K562 (cell line): Measurements from ENCODE around the gene GFAP. TPM values are rescaled to one million over a fixed set of nuclear protein-coding genes. Genes with fewer than 3 reads are reported as not detected.

Experiments
- ATAC-seq: fragments of 200-7000 bp; cut with Tn5 transposase; 3 replicates; pipeline ENCODE4 v1.9.1; 2020; ENCODE audit warnings: moderate library complexity
- BruUV-seq: library from RNA; stranded (reverse); fragments of 400-500 nt; replicated peaks from 2 replicates; lab custom pipeline; 2021; lab: Mats Ljungman, UMichigan
- CTCF ChIA-PET: fragments of 300-600 bp; formaldehyde crosslinking; extraction: SDS; loops from one replicate; lab custom pipeline; 2021; ENCODE audit warnings: low intra/inter-chr PET ratio; lab: Yijun Ruan, JAX
- POLR2A ChIA-PET: fragments of 300-600, 350-650 bp; sonication (Branson Sonifier 250); formaldehyde crosslinking; extraction: SDS; loops from one replicate; lab custom pipeline; 2021; ENCODE audit warnings: antibody characterized with exemption, inconsistent platforms; lab: Yijun Ruan, JAX
- DNase-seq, 4 experiments: peaks; one replicate each; pipeline versions ENCODE4 v3.0.0 to v3.0.0-alpha.2; 2011 to 2018; ENCODE audit warnings: low spot score in 3 of 4, mixed read lengths in 3 of 4; ENCODE audit errors: extremely low read depth in 1 of 4
- FAIRE-seq: peaks from 2 replicates; lab custom pipeline; 2011; peaks lifted over from hg19 to GRCh38; lab: Jason Lieb, UNC
- H2AFZ ChIP-seq: 2 replicates; pipeline ENCODE4 v1.6.0; 2011; ENCODE audit warnings: low read depth, low read length, control low read depth, inconsistent platforms
- H3K27ac ChIP-seq: fragments of 200-600 bp; 3 replicates; pipeline ENCODE4 v1.8.0; 2011; ENCODE audit warnings: low read depth, mild to moderate bottlenecking, control low read depth, inconsistent platforms, low read length, moderate library complexity, mixed read lengths; ENCODE audit errors: extremely low read depth
- H3K27me3 ChIP-seq, 2 experiments: fragments of 300-600 bp in 1 of 2; 2 replicates in 1 of 2; 3 replicates in 1 of 2; pipeline versions ENCODE4 v1.6.0 to v1.8.0; 2011; ENCODE audit warnings: inconsistent platforms in 2 of 2, low read length in 2 of 2, mild to moderate bottlenecking in 1 of 2, mixed read lengths in 1 of 2, moderate library complexity in 1 of 2; ENCODE audit not compliant: control insufficient read depth in 2 of 2, insufficient read depth in 2 of 2
- H3K36me3 ChIP-seq: fragments of 300-600 bp; 3 replicates; pipeline ENCODE4 v1.8.0; 2011; ENCODE audit warnings: mild to moderate bottlenecking, low read length, inconsistent platforms; ENCODE audit not compliant: control insufficient read depth, insufficient read depth
- H3K4me1 ChIP-seq, 2 experiments: fragments of 200-600 bp in 1 of 2; replicated peaks in 1 of 2; 2 replicates in 1 of 2; 3 replicates in 1 of 2; pipeline versions ENCODE4 v1.5.1 to v1.8.0; 2011; ENCODE audit warnings: inconsistent platforms in 2 of 2, low read length in 2 of 2, mild to moderate bottlenecking in 1 of 2, mixed read lengths in 1 of 2, moderate library complexity in 1 of 2; ENCODE audit not compliant: control insufficient read depth in 2 of 2, insufficient read depth in 2 of 2
- H3K4me2 ChIP-seq: 2 replicates; pipeline ENCODE4 v1.6.1; 2011; ENCODE audit warnings: low read length, control low read depth, inconsistent platforms, mixed read lengths; ENCODE audit not compliant: insufficient read depth
- H3K4me3 ChIP-seq: fragments of 200-600 bp; sonication (generic), shearing (Covaris generic); 2 replicates; pipeline ENCODE4 v1.5.1; 2016; ENCODE audit warnings: control low read depth, inconsistent platforms
- H3K79me2 ChIP-seq: fragments of 200-600 bp; 3 replicates; pipeline ENCODE4 v1.8.0; 2011; ENCODE audit warnings: low read length, inconsistent platforms; ENCODE audit not compliant: control insufficient read depth, insufficient read depth
- H3K9ac ChIP-seq, 2 experiments: 2 replicates each; pipeline versions ENCODE4 v1.6.0 to v1.6.1; 2011; ENCODE audit warnings: low read depth in 2 of 2, low read length in 2 of 2, control low read depth in 1 of 2, inconsistent platforms in 1 of 2, mild to moderate bottlenecking in 1 of 2, mixed read lengths in 1 of 2; ENCODE audit not compliant: insufficient read depth in 1 of 2
- H3K9me1 ChIP-seq: one replicate; pipeline ENCODE4 v1.6.0; 2011; ENCODE audit warnings: inconsistent platforms, mild to moderate bottlenecking, low read length, moderate library complexity; ENCODE audit not compliant: control insufficient read depth, insufficient read depth
- H3K9me3 ChIP-seq: replicated peaks from 2 replicates; pipeline ENCODE4 v1.5.1; 2011; ENCODE audit warnings: low read depth, low read length, inconsistent platforms; ENCODE audit not compliant: control insufficient read depth, insufficient read depth
- H4K20me1 ChIP-seq: replicated peaks from 2 replicates; pipeline ENCODE4 v1.6.1; 2011; ENCODE audit warnings: low read length, inconsistent platforms, mixed read lengths; ENCODE audit not compliant: control insufficient read depth, insufficient read depth
- CBX3 ChIP-seq, 2 experiments: IDR thresholded peaks; 1 replicate in 1 of 2; 2 replicates in 1 of 2; pipeline ENCODE4 v1.6.1; 2012; ENCODE audit warnings: inconsistent platforms in 2 of 2, low read length in 2 of 2, borderline replicate concordance in 1 of 2, control low read depth in 1 of 2
- CC2D1A ChIP-seq: fragments of 450-650 bp; IDR thresholded peaks from 2 replicates; pipeline ENCODE4 v1.6.1; 2017; ENCODE audit warnings: mild to moderate bottlenecking
- GABPB1 ChIP-seq: sonication (generic); formaldehyde crosslinking; IDR thresholded peaks from 2 replicates; pipeline ENCODE4 v1.8.0; 2022; ENCODE audit warnings: mild to moderate bottlenecking, missing genetic modification reagents
- HCFC1 ChIP-seq: IDR thresholded peaks from 2 replicates; pipeline ENCODE4 v1.6.1; 2012; ENCODE audit warnings: low read depth, low read length, improper control_type of control experiment
- HMGN3 ChIP-seq: IDR thresholded peaks from 2 replicates; pipeline ENCODE4 v1.6.1; 2011; ENCODE audit warnings: borderline replicate concordance, low read depth, mild to moderate bottlenecking, mixed read lengths, low read length; ENCODE audit not compliant: insufficient read length; ENCODE audit errors: extremely low read depth
- JUND ChIP-seq, 2 experiments: IDR thresholded peaks; 2 replicates in 1 of 2; 3 replicates in 1 of 2; pipeline ENCODE4 v1.6.1; 2011; ENCODE audit warnings: borderline replicate concordance in 2 of 2, low read depth in 2 of 2, low read length in 2 of 2, improper control_type of control experiment in 1 of 2, missing biosample characterization in 1 of 2, missing genetic modification characterization in 1 of 2, missing genetic modification reagents in 1 of 2
- LCOR ChIP-seq: sonication (generic); formaldehyde crosslinking; IDR thresholded peaks from 2 replicates; pipeline ENCODE4 v1.8.0; 2022; ENCODE audit warnings: mild to moderate bottlenecking, missing genetic modification reagents
- NRF1 ChIP-seq, 2 experiments: fragments of 450-650 bp; IDR thresholded peaks in 1 of 2; conservative IDR thresholded peaks in 1 of 2; 2 replicates each; pipeline ENCODE4 v1.6.1; 2014; ENCODE audit warnings: mild to moderate bottlenecking in 2 of 2
- PHTF2 ChIP-seq: fragments of 250-450 bp; sonication (Bioruptor Pico); IDR thresholded peaks from 2 replicates; pipeline ENCODE4 v1.5.0; 2021; ENCODE audit warnings: mild to moderate bottlenecking
- WGBS: fragments of 100-300 bp; shearing (Covaris generic); methylation state at CpG from one replicate; pipeline ENCODE4 v1.1.6; 2016; ENCODE audit warnings: low coverage, mixed read lengths; ENCODE audit not compliant: insufficient coverage; ENCODE audit errors: missing lambda C conversion rate; 5-methylcytosine and 5-hydroxymethylcytosine counted together
- in situ Hi-C: fragments of 300-500 bp; cut with MboI; formaldehyde crosslinking; loops from 4 replicates; pipeline ENCODE4 v1.15.0; 2018; ENCODE audit warnings: inconsistent platforms, mixed read lengths
- intact Hi-C: fragments of 100-400 bp; cut with micrococcal nuclease; formaldehyde crosslinking; loops from 2 replicates; pipeline ENCODE4 v1.14.2; 2022
- polyA plus RNA-seq, 8 experiments: library from polyadenylated mRNA; depleted of rRNA in 4 of 8; stranded (reverse) in 5 of 8; unstranded in 3 of 8; fragments of >200 nt; fragmentation: Nextera tagmentation in 2 of 8; fragmentation: Illumina TruSeq in 1 of 8; extraction: Ambion mirVana in 2 of 8; extraction: Trizol in 1 of 8; gene quantifications; 2 replicates each; pipeline versions ENCODE4 v1.2.1 to v1.2.3, GENCODE V29; 2011 to 2014; ENCODE audit warnings: inconsistent platforms in 1 of 8, missing spikeins in 1 of 8
- total RNA-seq, 7 experiments: library from RNA; depleted of rRNA in 6 of 7; stranded (reverse); fragments of >200 nt in 6 of 7; fragmentation: Illumina TruSeq in 2 of 7; extraction: Trizol in 2 of 7; gene quantifications; 2 replicates each; pipeline versions ENCODE4 v1.2.1 to v1.2.3, GENCODE V29; 2011 to 2021; ENCODE audit warnings: low replicate concordance in 1 of 7
- TF ChIP-seq, protein P1 (sequence below), 2 experiments: IDR thresholded peaks; 2 replicates each; pipeline ENCODE4 v1.6.1; 2012; ENCODE audit warnings: improper control_type of control experiment in 2 of 2, low read depth in 2 of 2, low read length in 2 of 2, borderline replicate concordance in 1 of 2
- TF ChIP-seq, protein P2 (sequence below): fragments of 450-650 bp; IDR thresholded peaks from 2 replicates; pipeline ENCODE4 v1.6.1; 2018; ENCODE audit not compliant: partially characterized antibody
- TF ChIP-seq, protein P3 (sequence below): IDR thresholded peaks from 2 replicates; pipeline ENCODE4 v1.6.1; 2011; ENCODE audit not compliant: insufficient read length; ENCODE audit errors: extremely low read depth

GFAP gene
- total and polyA plus RNA-seq, 9 of the 15 experiments (the other 6 are each of a cell fraction or from before 2014, with no cell fraction given), result 0.07 to 1.4 (median 0.60) TPM; not detected in 1

DNA sequence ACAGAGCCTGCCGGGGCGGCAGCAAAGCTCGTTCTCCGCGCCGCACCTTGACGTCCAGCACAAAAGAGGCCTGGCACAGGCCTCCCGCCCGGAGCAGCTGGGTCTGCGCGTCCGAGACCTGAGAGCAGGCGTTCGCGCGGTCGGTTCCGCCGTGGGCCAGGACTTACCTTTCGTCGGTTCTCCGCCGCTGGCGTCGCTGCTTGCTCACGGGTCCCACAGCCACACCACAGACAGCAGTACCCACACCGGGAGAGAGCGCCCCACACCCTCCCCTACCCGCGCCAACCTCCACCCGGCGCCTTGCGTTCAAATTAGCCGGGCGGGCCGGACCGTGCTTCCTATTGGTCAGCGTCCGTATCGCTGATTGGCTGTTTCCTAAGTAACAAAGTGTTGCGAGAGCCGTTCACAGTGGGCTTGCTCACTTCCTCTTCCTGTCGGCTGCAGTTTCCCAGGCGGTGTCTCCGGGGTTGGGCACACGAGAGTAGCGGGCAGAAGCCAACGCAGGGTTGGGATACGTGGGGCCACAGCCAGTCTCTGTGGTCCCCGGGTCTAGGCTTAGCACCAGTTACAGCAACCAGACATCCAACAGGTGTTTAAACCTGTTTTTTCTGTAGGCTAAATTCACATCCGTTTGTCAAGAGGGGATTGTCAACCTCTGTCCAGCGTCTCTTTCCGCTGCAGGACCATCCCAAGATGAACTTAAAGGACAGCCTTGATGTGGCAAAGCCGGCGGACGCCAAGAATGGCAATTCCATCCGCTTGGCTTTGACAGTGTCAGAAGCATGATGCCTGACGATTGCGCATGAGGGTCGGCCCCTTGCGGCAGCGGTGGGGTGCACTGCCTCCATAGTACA is 32.4 kb upstream of the GFAP start, which contains the start of gene KIF18B:
Gene KIF18B, minus strand, starts transcription at position 313 of the 854 bp plus-strand sequence. CDS start 11,429 bp downstream, outside the sequence.
- H3K4me1 ChIP-seq, result peaks cover 5 to 22% of the 10 kb centered on the region in 2 experiments; a peak in 3 of 5 replicates
- H3K9me1 ChIP-seq, result no peaks in the 10 kb centered on the region
- peak; percentile 99 for ATAC-seq
- H3K79me2 ChIP-seq, result peaks cover 51% of the 10 kb centered on the region
- H3K36me3 ChIP-seq, result peaks cover 29% of the 10 kb centered on the region
- in situ Hi-C loops, result no loop called here
- H3K9me3 ChIP-seq, result no peaks in the 10 kb centered on the region
- WGBS, result 10% methylated on average over 62 of the region's 62 CpGs
- H3K4me3 ChIP-seq, result peak within 1 kb of the TSS; percentile 81
- peak within 1 kb of the TSS; percentile 99 for H2AFZ ChIP-seq
- no peaks in the 10 kb centered on the region for H4K20me1 ChIP-seq
- ChIA-PET CTCF (interaction anchor here (1.2 kb wide), 1 partner anchor 72 kb away, joined by 3 read pairs; no protein-coding TSS in a partner anchor), POLR2A (interaction anchor here (0.6 to 1.4 kb wide), 5 partner anchors 14 to 55 kb away, joined by 3 read pairs; no protein-coding TSS in a partner anchor)
- peak within 1 kb of the TSS; percentile 93 for H3K9ac ChIP-seq
- no peaks in the 10 kb centered on the region; a peak in 1 of 5 replicates for H3K27me3 ChIP-seq
- intact Hi-C loops, result no loop called here
- BruUV-seq, result TSS peak; percentile 99
- peak; percentile 95 for FAIRE-seq
- DNase-seq, result peak; percentile 97 to 99 (median 99)
- peak within 1 kb of the TSS; percentile 98 for H3K4me2 ChIP-seq
- H3K27ac ChIP-seq, result peak within 1 kb of the TSS; percentile 87
- TF ChIP-seq LCOR (peak; percentile 73), HMGN3 (peak; percentile 54), CBX3 (IDR thresholded peaks at IDR 0.05; ENCODE audit: borderline replicate concordance in 1 of 2, low read length in 2 of 2) (peak in 1 of 2 experiments; percentile 60; a peak in 2 of 3 replicates), NRF1 (conservative IDR thresholded peaks at IDR 0.05 in 1 of 2, IDR thresholded peaks at IDR 0.05 in 1 of 2) (peak; percentile 70 to 77), CC2D1A (peak; percentile 64), HCFC1 (peak; percentile 54; the same call in 1 of the 2 replicates), PHTF2 (CRISPR knock-in tag) (no peak), JUND (IDR thresholded peaks at IDR 0.05; ENCODE audit: borderline replicate concordance, low read depth, low read length) (peak; percentile 60; the same call in 1 of the 2 replicates), JUND (tag; IDR thresholded peaks at IDR 0.05; ENCODE audit: borderline replicate concordance, low read depth, low read length) (no peak; the same call in 2 of the 3 replicates), GABPB1 (CRISPR knock-in tag) (peak; percentile 86)
- TF ChIP-seq, protein P1, sequence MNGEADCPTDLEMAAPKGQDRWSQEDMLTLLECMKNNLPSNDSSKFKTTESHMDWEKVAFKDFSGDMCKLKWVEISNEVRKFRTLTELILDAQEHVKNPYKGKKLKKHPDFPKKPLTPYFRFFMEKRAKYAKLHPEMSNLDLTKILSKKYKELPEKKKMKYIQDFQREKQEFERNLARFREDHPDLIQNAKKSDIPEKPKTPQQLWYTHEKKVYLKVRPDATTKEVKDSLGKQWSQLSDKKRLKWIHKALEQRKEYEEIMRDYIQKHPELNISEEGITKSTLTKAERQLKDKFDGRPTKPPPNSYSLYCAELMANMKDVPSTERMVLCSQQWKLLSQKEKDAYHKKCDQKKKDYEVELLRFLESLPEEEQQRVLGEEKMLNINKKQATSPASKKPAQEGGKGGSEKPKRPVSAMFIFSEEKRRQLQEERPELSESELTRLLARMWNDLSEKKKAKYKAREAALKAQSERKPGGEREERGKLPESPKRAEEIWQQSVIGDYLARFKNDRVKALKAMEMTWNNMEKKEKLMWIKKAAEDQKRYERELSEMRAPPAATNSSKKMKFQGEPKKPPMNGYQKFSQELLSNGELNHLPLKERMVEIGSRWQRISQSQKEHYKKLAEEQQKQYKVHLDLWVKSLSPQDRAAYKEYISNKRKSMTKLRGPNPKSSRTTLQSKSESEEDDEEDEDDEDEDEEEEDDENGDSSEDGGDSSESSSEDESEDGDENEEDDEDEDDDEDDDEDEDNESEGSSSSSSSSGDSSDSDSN (IDR thresholded peaks at IDR 0.05; ENCODE audit: borderline replicate concordance in 1 of 2, low read depth in 2 of 2, low read length in 2 of 2), result 0 out of 4 replicates have a peak, but pooled peaks of 1 of the 2 experiments have one; percentile 33
- TF ChIP-seq, protein P2, sequence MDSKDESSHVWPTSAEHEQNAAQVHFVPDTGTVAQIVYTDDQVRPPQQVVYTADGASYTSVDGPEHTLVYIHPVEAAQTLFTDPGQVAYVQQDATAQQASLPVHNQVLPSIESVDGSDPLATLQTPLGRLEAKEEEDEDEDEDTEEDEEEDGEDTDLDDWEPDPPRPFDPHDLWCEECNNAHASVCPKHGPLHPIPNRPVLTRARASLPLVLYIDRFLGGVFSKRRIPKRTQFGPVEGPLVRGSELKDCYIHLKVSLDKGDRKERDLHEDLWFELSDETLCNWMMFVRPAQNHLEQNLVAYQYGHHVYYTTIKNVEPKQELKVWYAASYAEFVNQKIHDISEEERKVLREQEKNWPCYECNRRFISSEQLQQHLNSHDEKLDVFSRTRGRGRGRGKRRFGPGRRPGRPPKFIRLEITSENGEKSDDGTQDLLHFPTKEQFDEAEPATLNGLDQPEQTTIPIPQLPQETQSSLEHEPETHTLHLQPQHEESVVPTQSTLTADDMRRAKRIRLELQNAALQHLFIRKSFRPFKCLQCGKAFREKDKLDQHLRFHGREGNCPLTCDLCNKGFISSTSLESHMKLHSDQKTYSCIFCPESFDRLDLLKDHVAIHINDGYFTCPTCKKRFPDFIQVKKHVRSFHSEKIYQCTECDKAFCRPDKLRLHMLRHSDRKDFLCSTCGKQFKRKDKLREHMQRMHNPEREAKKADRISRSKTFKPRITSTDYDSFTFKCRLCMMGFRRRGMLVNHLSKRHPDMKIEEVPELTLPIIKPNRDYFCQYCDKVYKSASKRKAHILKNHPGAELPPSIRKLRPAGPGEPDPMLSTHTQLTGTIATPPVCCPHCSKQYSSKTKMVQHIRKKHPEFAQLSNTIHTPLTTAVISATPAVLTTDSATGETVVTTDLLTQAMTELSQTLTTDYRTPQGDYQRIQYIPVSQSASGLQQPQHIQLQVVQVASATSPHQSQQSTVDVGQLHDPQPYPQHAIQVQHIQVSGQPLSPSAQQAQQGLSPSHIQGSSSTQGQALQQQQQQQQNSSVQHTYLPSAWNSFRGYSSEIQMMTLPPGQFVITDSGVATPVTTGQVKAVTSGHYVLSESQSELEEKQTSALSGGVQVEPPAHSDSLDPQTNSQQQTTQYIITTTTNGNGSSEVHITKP, result peak; percentile 33
- TF ChIP-seq, protein P3, sequence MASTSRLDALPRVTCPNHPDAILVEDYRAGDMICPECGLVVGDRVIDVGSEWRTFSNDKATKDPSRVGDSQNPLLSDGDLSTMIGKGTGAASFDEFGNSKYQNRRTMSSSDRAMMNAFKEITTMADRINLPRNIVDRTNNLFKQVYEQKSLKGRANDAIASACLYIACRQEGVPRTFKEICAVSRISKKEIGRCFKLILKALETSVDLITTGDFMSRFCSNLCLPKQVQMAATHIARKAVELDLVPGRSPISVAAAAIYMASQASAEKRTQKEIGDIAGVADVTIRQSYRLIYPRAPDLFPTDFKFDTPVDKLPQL, result no peak
